ENCODE results near the gene PTH2. TPM values are rescaled to one million over a fixed set of nuclear protein-coding genes. Genes with fewer than 3 reads are reported as not detected.

PTH2 gene
- total and polyA plus RNA-seq, 4 experiments from 2014 or later: not detected

- Histone ChIP-seq H3K36me3 (ENCODE audit: insufficient read depth, low read length) (no peaks in the 10 kb centered on the region), H3K9me3 (ENCODE audit: control insufficient read depth in 1 of 2, low read length in 2 of 2) (no peaks in the 10 kb centered on the region), H3K4me1 (ENCODE audit: insufficient read depth, low read length) (peaks cover 20% of the 10 kb centered on the region), H3K27me3 (ENCODE audit: insufficient read depth, low read length) (peaks cover 8% of the 10 kb centered on the region), H3K4me3 (ENCODE audit: low read length in 2 of 2) (no peak overlapping the region), H3K27ac (ENCODE audit: low read depth, low read length) (no peak overlapping the region)
- peak in 1 of 5 donors; percentile 23 for DNase-seq
- Mint-ChIP-seq H3K36me3 (no peaks in the 10 kb centered on the region), H3K4me3 (no peak overlapping the region), H3K27ac (no peak overlapping the region), H3K27me3 (peaks cover 16 to 17% of the 10 kb centered on the region in 2 donors), H3K9me3 (no peaks in the 10 kb centered on the region), H3K4me1 (peaks cover 17 to 38% (median 24%) of the 10 kb centered on the region in 4 donors)
- POLR2A ChIA-PET (ENCODE audit: partially characterized antibody): interaction anchor here (1.5 kb wide), 1 partner anchor 8 kb away, joined by 4 read pairs; no protein-coding TSS in a partner anchor
- intact Hi-C loops (cut with micrococcal nuclease): no loop called here
- CTCF ChIA-PET (ENCODE audit: partially characterized antibody): interaction anchor here (1.4 kb wide), 1 partner anchor 22 kb away, joined by 3 read pairs; no protein-coding TSS in a partner anchor
Observed at GRCh38 chr19:49415102-49415809, 8.0 kb downstream of the PTH2 start.

GRCh38 chr19:49414256-49414655 lies 9.0 kb downstream of the PTH2 start:
- Mint-ChIP-seq H3K4me3 (no peak overlapping the region), H3K27ac (no peak overlapping the region), H3K9me3 (no peaks in the 10 kb centered on the region), H3K27me3 (peaks cover 6 to 11% of the 10 kb centered on the region in 2 donors), H3K4me1 (peaks cover 25 to 38% (median 32%) of the 10 kb centered on the region in 4 donors), H3K36me3 (no peaks in the 10 kb centered on the region)
- Histone ChIP-seq H3K27ac (ENCODE audit: low read depth, low read length) (no peak overlapping the region), H3K36me3 (ENCODE audit: insufficient read depth, low read length) (no peaks in the 10 kb centered on the region), H3K9me3 (ENCODE audit: control insufficient read depth in 1 of 2, low read length in 2 of 2) (no peaks in the 10 kb centered on the region), H3K27me3 (ENCODE audit: insufficient read depth, low read length) (no peaks in the 10 kb centered on the region), H3K4me3 (ENCODE audit: low read length in 2 of 2) (no peak overlapping the region), H3K4me1 (ENCODE audit: insufficient read depth, low read length) (peaks cover 30% of the 10 kb centered on the region)
- ChIA-PET CTCF (ENCODE audit: partially characterized antibody) (no interaction called here), POLR2A (ENCODE audit: partially characterized antibody) (interaction anchor here (0.7 kb wide), 1 partner anchor 23 kb away, joined by 3 read pairs; no protein-coding TSS in a partner anchor)
- DNase-seq: peak in 1 of 5 donors; percentile 3
- intact Hi-C loops (cut with micrococcal nuclease): no loop called here

GRCh38 chr19:49413348-49413747 lies 9.9 kb downstream of the PTH2 start:
- no peaks in the 10 kb centered on the region for H3K9me3 Mint-ChIP-seq
- peaks cover 30 to 47% (median 40%) of the 10 kb centered on the region in 4 donors for H3K4me1 Mint-ChIP-seq
- Histone ChIP-seq H3K4me3 (ENCODE audit: low read length in 2 of 2) (no peak overlapping the region), H3K9me3 (ENCODE audit: control insufficient read depth in 1 of 2, low read length in 2 of 2) (no peaks in the 10 kb centered on the region), H3K27ac (ENCODE audit: low read depth, low read length) (no peak overlapping the region), H3K27me3 (ENCODE audit: insufficient read depth, low read length) (no peaks in the 10 kb centered on the region), H3K4me1 (ENCODE audit: insufficient read depth, low read length) (peaks cover 39% of the 10 kb centered on the region), H3K36me3 (ENCODE audit: insufficient read depth, low read length) (no peaks in the 10 kb centered on the region)
- H3K36me3 Mint-ChIP-seq: no peaks in the 10 kb centered on the region
- H3K4me3 Mint-ChIP-seq: no peak overlapping the region
- intact Hi-C loops (cut with micrococcal nuclease): no loop called here
- peaks cover 0 to 6% of the 10 kb centered on the region in 2 donors for H3K27me3 Mint-ChIP-seq
- peak overlapping the region in 1 of 7 donors; percentile 36 for H3K27ac Mint-ChIP-seq
- DNase-seq: no peak
- CTCF ChIA-PET (ENCODE audit: partially characterized antibody): interaction anchor here (1.3 kb wide), 1 partner anchor 21 kb away, joined by 3 read pairs; no protein-coding TSS in a partner anchor
- POLR2A ChIA-PET (ENCODE audit: partially characterized antibody): interaction anchor here (1.1 kb wide), 1 partner anchor 12 kb away, joined by 4 read pairs; the partner anchor contains the start of gene GFY

GRCh38 chr19:49411681-49412326 lies 11.4 kb downstream of the PTH2 start:
- Mint-ChIP-seq H3K36me3 (no peaks in the 10 kb centered on the region), H3K27me3 (peaks cover 0 to 2% of the 10 kb centered on the region in 2 donors), H3K4me1 (peaks cover 37 to 62% (median 51%) of the 10 kb centered on the region in 4 donors), H3K27ac (peak overlapping the region; percentile 19 to 87 (median 67)), H3K9me3 (no peaks in the 10 kb centered on the region), H3K4me3 (peak overlapping the region in 3 of 8 donors; percentile 20 to 36 (median 21))
- CTCF ChIA-PET (ENCODE audit: partially characterized antibody): interaction anchor here (1.0 to 1.8 kb wide), 5 partner anchors 9 to 65 kb away, joined by 3 to 6 read pairs (median 5); no protein-coding TSS in a partner anchor
- Histone ChIP-seq H3K9me3 (ENCODE audit: control insufficient read depth in 1 of 2, low read length in 2 of 2) (no peaks in the 10 kb centered on the region), H3K4me1 (ENCODE audit: insufficient read depth, low read length) (peaks cover 55% of the 10 kb centered on the region), H3K36me3 (ENCODE audit: insufficient read depth, low read length) (no peaks in the 10 kb centered on the region), H3K4me3 (ENCODE audit: low read length in 2 of 2) (no peak overlapping the region), H3K27me3 (ENCODE audit: insufficient read depth, low read length) (no peaks in the 10 kb centered on the region), H3K27ac (ENCODE audit: low read depth, low read length) (no peak overlapping the region)
- intact Hi-C loops (cut with micrococcal nuclease): no loop called here
- POLR2A ChIA-PET (ENCODE audit: partially characterized antibody): interaction anchor here (0.9 to 2.2 kb wide), 5 partner anchors 9 to 59 kb away, joined by 3 to 10 read pairs (median 4); partner anchors contain the start of genes GFY and PTH2
- no peak for DNase-seq

- peak overlapping the region in 1 of 2 donors; percentile 34 for H3K4me3 ChIP-seq (ENCODE audit: low read length in 2 of 2)
- no peaks in the 10 kb centered on the region for H3K9me3 ChIP-seq (ENCODE audit: control insufficient read depth in 1 of 2, low read length in 2 of 2)
- H3K4me1 ChIP-seq (ENCODE audit: insufficient read depth, low read length): peaks cover 62% of the 10 kb centered on the region
- H3K9me3 Mint-ChIP-seq: no peaks in the 10 kb centered on the region
- H3K4me1 Mint-ChIP-seq: peaks cover 37 to 76% (median 55%) of the 10 kb centered on the region in 4 donors
- H3K27me3 Mint-ChIP-seq: no peaks in the 10 kb centered on the region
- DNase-seq: peak in 4 of 5 donors; percentile 34 to 46 (median 42)
- peak overlapping the region; percentile 76 to 96 (median 92) for H3K27ac Mint-ChIP-seq
- no peaks in the 10 kb centered on the region for H3K36me3 ChIP-seq (ENCODE audit: insufficient read depth, low read length)
- ChIA-PET CTCF (ENCODE audit: partially characterized antibody) (interaction anchor here (0.8 to 1.7 kb wide), 6 partner anchors 14 to 265 kb away, joined by 3 to 7 read pairs (median 3); partner anchors contain the start of gene GFY), POLR2A (ENCODE audit: partially characterized antibody) (interaction anchor here (0.6 to 2.8 kb wide), 15 partner anchors 12 to 149 kb away, joined by 3 to 17 read pairs (median 3); partner anchors contain the start of genes ALDH16A1, CD37, GFY and PTH2)
- no peaks in the 10 kb centered on the region for H3K36me3 Mint-ChIP-seq
- peak overlapping the region; percentile 60 to 83 (median 68) for H3K4me3 Mint-ChIP-seq
- H3K27me3 ChIP-seq (ENCODE audit: insufficient read depth, low read length): no peaks in the 10 kb centered on the region
- peak overlapping the region; percentile 34 for H3K27ac ChIP-seq (ENCODE audit: low read depth, low read length)
- intact Hi-C loops (cut with micrococcal nuclease): loop anchor here (2.0 kb wide), 1 partner anchor 19 kb away; no protein-coding TSS in a partner anchor
Observed at GRCh38 chr19:49409441-49410029, 13.7 kb downstream of the PTH2 start.

- intact Hi-C loops (cut with micrococcal nuclease): loop anchor here (2.0 kb wide), 1 partner anchor 20 kb away; no protein-coding TSS in a partner anchor
- DNase-seq: peak in 1 of 5 donors; percentile 3
- no peaks in the 10 kb centered on the region for H3K36me3 Mint-ChIP-seq
- Histone ChIP-seq H3K27me3 (ENCODE audit: insufficient read depth, low read length) (no peaks in the 10 kb centered on the region), H3K27ac (ENCODE audit: low read depth, low read length) (peak overlapping the region; percentile 34), H3K4me1 (ENCODE audit: insufficient read depth, low read length) (peaks cover 67% of the 10 kb centered on the region), H3K9me3 (ENCODE audit: control insufficient read depth in 1 of 2, low read length in 2 of 2) (no peaks in the 10 kb centered on the region), H3K36me3 (ENCODE audit: insufficient read depth, low read length) (no peaks in the 10 kb centered on the region), H3K4me3 (ENCODE audit: low read length in 2 of 2) (peak overlapping the region; percentile 8 to 34)
- CTCF ChIA-PET (ENCODE audit: partially characterized antibody): interaction anchor here (0.8 to 1.7 kb wide), 5 partner anchors 13 to 45 kb away, joined by 3 to 7 read pairs (median 3); partner anchors contain the start of gene GFY
- H3K4me1 Mint-ChIP-seq: peaks cover 37 to 77% (median 58%) of the 10 kb centered on the region in 4 donors
- POLR2A ChIA-PET (ENCODE audit: partially characterized antibody): interaction anchor here (0.9 to 2.8 kb wide), 11 partner anchors 12 to 89 kb away, joined by 3 to 17 read pairs (median 3); partner anchors contain the start of genes ALDH16A1, CD37 and GFY
- H3K27ac Mint-ChIP-seq: peak overlapping the region; percentile 76 to 96 (median 92)
- H3K9me3 Mint-ChIP-seq: peaks cover 0 to 2% (median 0%) of the 10 kb centered on the region in 8 donors
- H3K4me3 Mint-ChIP-seq: peak overlapping the region; percentile 60 to 83 (median 68)
- H3K27me3 Mint-ChIP-seq: no peaks in the 10 kb centered on the region
Observed at GRCh38 chr19:49408816-49409440, 14.3 kb downstream of the PTH2 start.
